GM20000 (cell line): ENCODE measurements around the gene KRT4.

Source experiments
- DNase-seq: peaks from one replicate; pipeline ENCODE4 v3.0.0; 2012; ENCODE audit warnings: low spot score
- CTCF ChIP-seq: IDR thresholded peaks from 2 replicates; pipeline ENCODE4 v1.5.1; 2012; ENCODE audit warnings: mild to moderate bottlenecking, control low read depth; ENCODE audit errors: extremely low read depth, missing control alignments

KRT4 gene

GRCh38 chr12:52805739-52806138 lies 8.2 kb downstream of the KRT4 start:
- no peak for TF ChIP-seq CTCF

DNA sequence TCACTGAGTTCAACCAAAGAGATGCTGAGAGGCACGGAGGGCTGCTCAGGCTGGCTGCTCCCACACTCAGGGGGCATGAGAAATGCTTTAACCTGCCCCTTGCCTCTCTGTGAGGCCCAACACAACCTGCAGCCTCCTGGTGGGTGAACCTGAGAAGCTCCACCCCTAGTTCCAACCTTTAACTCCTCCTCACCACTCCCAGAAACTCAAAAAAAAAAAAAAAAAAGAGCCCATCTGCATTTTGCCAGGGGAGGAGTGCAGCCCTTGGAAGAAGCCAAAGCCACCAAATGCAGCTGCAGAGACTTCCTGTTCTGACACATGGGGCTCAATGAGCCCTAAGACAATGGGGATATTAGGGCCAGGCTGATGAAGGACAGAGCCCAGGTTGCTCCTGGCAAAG lies 8.9 kb downstream of the KRT4 start:
- TF ChIP-seq CTCF, result no peak
- no peak for DNase-seq

More at GRCh38 chr12:52805739-52806138, 8.2 kb downstream of the KRT4 start:
- DNase-seq, result no peak

GRCh38 chr12:52802442-52802841 lies 11.5 kb downstream of the KRT4 start:
- no peak for TF ChIP-seq CTCF
- DNase-seq, result no peak

DNA sequence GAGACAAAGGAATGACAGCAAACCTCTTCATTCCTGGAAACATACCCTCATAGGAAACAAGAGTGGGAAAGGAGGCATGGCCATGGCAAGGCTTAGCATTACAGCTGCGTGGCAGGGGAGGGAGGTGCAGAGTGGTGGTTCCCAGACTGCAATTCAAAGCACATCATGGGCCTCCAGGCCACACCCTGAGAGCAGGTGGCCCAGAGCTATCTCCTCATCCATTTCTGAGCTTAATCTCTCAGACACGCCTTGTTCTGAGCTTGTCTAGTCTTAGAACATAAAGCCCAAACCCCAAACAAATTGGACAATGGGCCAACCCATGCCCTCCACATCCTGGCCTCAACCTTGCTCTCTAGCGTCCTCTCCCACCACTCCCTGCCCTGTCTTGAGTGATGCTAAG lies 12.1 kb downstream of the KRT4 start:
- TF ChIP-seq CTCF, result no peak
- DNase-seq, result no peak

- TF ChIP-seq CTCF, result no peak
- no peak for DNase-seq
Observed at GRCh38 chr12:52800259-52800917, 13.5 kb downstream of the KRT4 start.

DNA sequence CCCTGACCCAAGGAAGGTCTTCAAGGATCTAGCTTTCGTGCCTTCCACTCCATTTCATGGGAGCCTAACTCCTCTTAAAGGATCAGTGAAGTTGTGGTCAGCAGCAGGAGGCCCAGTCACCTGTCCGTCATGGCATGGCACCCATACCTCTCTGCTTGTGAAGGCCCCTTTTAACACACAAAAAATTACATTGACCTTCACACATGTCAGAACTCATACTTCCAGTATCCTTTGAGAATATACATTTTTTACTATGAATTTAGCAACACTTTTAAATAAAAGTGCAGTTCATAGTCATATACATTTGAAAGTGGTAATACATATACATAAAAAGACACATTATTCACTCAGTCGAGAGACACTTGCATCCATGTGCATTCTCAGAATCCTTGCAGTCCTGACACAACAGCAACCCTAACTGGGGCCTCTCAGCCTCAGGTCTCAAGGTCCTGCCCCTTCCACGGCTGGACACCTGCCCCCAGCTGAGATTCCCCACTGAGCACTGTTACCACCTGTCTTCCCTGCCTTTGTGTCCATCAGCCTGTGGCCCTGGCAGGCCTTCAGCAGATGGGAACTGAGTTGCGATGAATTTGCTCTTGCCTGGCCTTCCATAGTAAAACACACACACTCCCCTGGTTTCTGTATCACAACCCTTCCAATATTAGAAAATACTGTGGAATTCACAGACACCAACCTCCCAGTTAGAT lies 14.3 kb downstream of the KRT4 start:
- DNase-seq, result no peak
- TF ChIP-seq CTCF, result no peak

GRCh38 chr12:52798671-52799504 lies 15.0 kb downstream of the KRT4 start:
- no peak for DNase-seq
- no peak for TF ChIP-seq CTCF
